GM21825 (cell line): ENCODE results near the gene IKZF2.

Experiments used
- ATAC-seq: cut with Tn5 transposase; IDR thresholded peaks from one replicate; pipeline ENCODE4 v1.9.1; 2021; ENCODE audit warnings: mild to moderate bottlenecking, moderate library complexity; ENCODE audit not compliant: unreplicated experiment

Gene IKZF2

GRCh38 chr2:213104092-213104902, 47.1 kb downstream of the IKZF2 start:
- ATAC-seq = no peak

DNA sequence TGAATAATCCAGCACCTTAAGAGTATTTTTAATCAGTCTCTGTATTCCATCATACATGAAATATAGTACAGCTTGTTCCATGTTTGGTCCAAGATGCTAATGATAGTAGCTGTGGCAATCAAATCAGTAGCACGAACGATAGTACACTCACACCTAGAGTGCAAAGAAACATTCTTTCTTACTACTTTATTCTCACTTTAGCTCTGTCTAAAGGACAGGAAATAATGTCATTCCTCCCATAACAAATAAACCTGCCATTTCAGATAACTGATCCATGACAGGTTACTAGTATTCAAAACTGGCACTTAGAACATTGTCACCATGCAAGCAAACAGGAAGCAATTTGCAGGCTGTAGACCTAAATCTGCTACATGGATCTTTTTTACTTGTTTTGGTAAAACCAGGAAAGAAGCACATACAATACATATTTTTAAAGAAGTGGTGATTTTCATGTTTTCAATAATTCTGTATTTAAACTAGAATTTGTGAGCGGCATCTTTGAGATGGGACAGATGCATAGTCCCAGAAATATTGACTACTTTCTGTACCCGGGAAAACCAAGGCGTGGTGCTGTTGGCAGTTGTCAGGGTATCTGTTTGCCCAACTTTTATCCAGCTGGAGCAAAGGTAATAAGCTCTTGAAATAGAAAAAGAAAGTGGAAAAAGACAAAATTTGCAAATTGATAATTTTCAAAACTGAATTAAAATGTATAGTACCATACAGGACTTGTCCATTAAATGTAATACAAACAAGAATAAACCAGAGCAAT, 49.5 kb downstream of the IKZF2 start:
- no peak for ATAC-seq

DNA sequence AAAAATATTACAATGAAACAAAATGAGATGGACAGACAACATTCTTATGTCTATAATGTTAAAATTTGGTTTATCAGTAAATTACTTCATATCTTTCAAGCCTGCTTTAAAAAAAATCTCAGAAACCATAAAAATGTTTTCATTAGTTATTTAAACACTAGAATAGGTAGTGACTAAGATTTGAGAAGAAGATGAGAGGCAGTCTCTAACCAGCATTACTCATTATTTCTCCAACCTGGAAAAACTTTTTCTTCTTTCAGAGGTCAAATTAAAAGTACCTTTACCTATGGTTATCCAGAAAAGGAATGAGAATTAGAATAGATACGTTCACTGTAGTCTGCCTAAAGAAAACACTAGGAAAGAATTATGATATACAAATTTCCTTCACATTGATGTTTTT, 50.3 kb downstream of the IKZF2 start:
- ATAC-seq = no peak

- no peak for ATAC-seq
Measured at GRCh38 chr2:213098612-213099011, 52.8 kb downstream of the IKZF2 start.

GRCh38 chr2:213091765-213092164, 59.6 kb downstream of the IKZF2 start:
- ATAC-seq = no peak

- no peak for ATAC-seq
Measured at GRCh38 chr2:213090772-213091171, 60.6 kb downstream of the IKZF2 start.

- no peak for ATAC-seq
Measured at GRCh38 chr2:213089438-213089837, 62.0 kb downstream of the IKZF2 start.

- ATAC-seq = no peak
Measured at GRCh38 chr2:213087040-213087439, 64.4 kb downstream of the IKZF2 start.

GRCh38 chr2:213086571-213086970, 64.8 kb downstream of the IKZF2 start:
- no peak for ATAC-seq

GRCh38 chr2:213086050-213086449, 65.4 kb downstream of the IKZF2 start:
- ATAC-seq = no peak

GRCh38 chr2:213085538-213085937, 65.9 kb downstream of the IKZF2 start:
- no peak for ATAC-seq

GRCh38 chr2:213084261-213084660, 67.2 kb downstream of the IKZF2 start:
- no peak for ATAC-seq

- no peak for ATAC-seq
Measured at GRCh38 chr2:213080969-213081617, 70.3 kb downstream of the IKZF2 start.

DNA sequence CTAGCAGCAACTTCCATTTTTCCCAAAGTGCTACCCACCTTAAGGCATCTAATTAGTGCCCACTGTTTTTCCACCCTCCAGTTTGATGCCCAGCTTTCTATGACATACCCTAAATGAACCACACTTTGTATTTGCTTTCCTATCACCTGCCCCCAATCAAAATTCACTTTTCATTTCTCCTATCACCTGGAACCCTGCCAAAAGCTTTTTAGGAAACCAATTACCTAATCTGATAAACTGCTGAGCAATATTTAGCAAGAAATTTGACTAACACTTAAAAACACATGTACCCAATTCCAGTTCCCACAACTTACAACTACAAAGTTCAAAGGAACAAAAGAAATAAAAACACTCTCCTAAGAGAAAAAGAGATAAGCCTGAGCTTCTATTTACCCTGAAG, 71.7 kb downstream of the IKZF2 start:
- no peak for ATAC-seq

DNA sequence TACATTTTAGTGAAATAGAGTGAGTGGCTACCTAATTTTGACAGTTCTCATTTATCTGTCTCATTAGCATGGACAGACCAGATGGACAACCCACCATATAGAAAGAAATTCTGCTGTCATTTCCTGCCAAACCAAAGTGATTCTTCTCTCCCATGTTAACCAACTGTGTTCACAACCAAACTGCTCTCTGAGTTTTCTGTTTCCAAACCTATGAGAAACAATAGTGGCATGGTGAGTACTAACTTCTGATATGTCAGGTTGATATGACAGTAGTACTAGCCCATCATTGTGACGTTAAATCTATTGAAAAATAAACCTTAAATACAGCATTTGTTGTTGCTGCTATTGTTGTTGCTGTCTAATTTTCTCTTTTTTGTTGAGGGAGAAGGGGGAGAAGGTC, 72.7 kb downstream of the IKZF2 start:
- ATAC-seq = no peak

- ATAC-seq = no peak
Measured at GRCh38 chr2:213069531-213069930, 81.9 kb downstream of the IKZF2 start.

- no peak for ATAC-seq
Measured at GRCh38 chr2:213068676-213069359, 82.6 kb downstream of the IKZF2 start.

- no peak for ATAC-seq
Measured at GRCh38 chr2:213067888-213068287, 83.5 kb downstream of the IKZF2 start.

DNA sequence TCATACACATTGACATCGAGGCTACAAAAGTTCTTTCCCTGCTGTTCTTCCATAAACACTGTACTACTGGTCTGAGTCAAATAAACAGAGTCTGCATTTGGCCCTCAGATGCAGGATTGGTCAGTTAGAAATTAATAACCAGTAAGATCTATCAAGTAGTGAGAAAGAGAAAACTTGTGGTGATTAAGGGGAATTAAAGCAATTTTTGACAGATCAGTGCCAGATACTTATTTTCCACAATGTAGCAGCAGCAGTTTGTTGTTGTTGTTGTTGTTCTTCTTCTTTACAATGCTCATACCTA, 85.0 kb downstream of the IKZF2 start:
- ATAC-seq = no peak

- no peak for ATAC-seq
Measured at GRCh38 chr2:213065583-213066442, 85.6 kb downstream of the IKZF2 start.
